GM12878 (cell line): ENCODE data around the gene IKBKG. TPM values are rescaled to one million over a fixed set of nuclear protein-coding genes. Genes with fewer than 3 reads are reported as not detected.

Source experiments
- ATAC-seq: fragments of 200-7000 bp; cut with Tn5 transposase; 3 replicates; pipeline ENCODE4 v1.9.1; 2020; ENCODE audit warnings: mild to moderate bottlenecking, moderate library complexity
- BruUV-seq: library from RNA; stranded (reverse); fragments of 400-500 nt; replicated peaks from 2 replicates; lab custom pipeline; 2021; lab: Mats Ljungman, UMichigan
- CTCF ChIA-PET: fragments of 300-600 bp; sonication (Branson Sonifier 250); formaldehyde crosslinking; extraction: SDS; loops from one replicate; lab custom pipeline; 2021; ENCODE audit warnings: inconsistent platforms; lab: Yijun Ruan, JAX
- POLR2A ChIA-PET: fragments of 350-600 bp; formaldehyde crosslinking; extraction: SDS; loops from one replicate; lab custom pipeline; 2021; ENCODE audit warnings: inconsistent platforms; lab: Charles Lee
- RAD21 ChIA-PET: fragments of 300-600 bp; sonication (Branson Sonifier 250); formaldehyde crosslinking; loops from one replicate; lab custom pipeline; 2023; ENCODE audit warnings: antibody characterized with exemption; ENCODE audit not compliant: unreplicated experiment; lab: Charles Lee
- SMC1A ChIA-PET: fragments of 300-600 bp; sonication (Branson Sonifier 250); formaldehyde crosslinking; loops from one replicate; lab custom pipeline; 2023; ENCODE audit not compliant: unreplicated experiment, uncharacterized antibody; lab: Charles Lee
- DNase-seq: peaks from one replicate; pipeline ENCODE4 v3.0.0-alpha.2; 2011; ENCODE audit warnings: low read depth, low spot score
- FAIRE-seq: peaks from 3 replicates; lab custom pipeline; 2011; peaks lifted over from hg19 to GRCh38; lab: Jason Lieb, UNC
- H2AFZ ChIP-seq: 2 replicates; pipeline ENCODE4 v1.6.0; 2011; ENCODE audit warnings: low read depth, low read length, control low read depth; ENCODE audit not compliant: control insufficient read depth
- H3K27ac ChIP-seq: 2 replicates; pipeline ENCODE4 v1.5.1; 2011; ENCODE audit warnings: control low read depth; ENCODE audit not compliant: control insufficient read depth, insufficient read depth
- H3K27me3 ChIP-seq, 2 experiments: replicated peaks in 1 of 2; 2 replicates each; pipeline versions ENCODE4 v1.6.0 to v1.6.1; 2011; ENCODE audit warnings: low read length in 1 of 2; ENCODE audit not compliant: control insufficient read depth in 2 of 2, insufficient read depth in 2 of 2
- H3K36me3 ChIP-seq, 2 experiments: 2 replicates each; pipeline ENCODE4 v1.5.1; 2011; ENCODE audit warnings: low read length in 1 of 2; ENCODE audit not compliant: control insufficient read depth in 2 of 2, insufficient read depth in 2 of 2
- H3K4me1 ChIP-seq: 2 replicates; pipeline ENCODE4 v1.6.1; 2011; ENCODE audit warnings: mild to moderate bottlenecking, low read length, moderate library complexity, mixed read lengths; ENCODE audit not compliant: control insufficient read depth, insufficient read depth
- H3K4me2 ChIP-seq: 2 replicates; pipeline ENCODE4 v1.6.0; 2011; ENCODE audit warnings: control low read depth; ENCODE audit not compliant: control insufficient read depth, insufficient read depth
- H3K4me3 ChIP-seq: fragments of 200-600 bp; sonication (generic); 2 replicates; pipeline ENCODE4 v1.5.1; 2016
- H3K79me2 ChIP-seq: 2 replicates; pipeline ENCODE4 v1.6.0; 2011; ENCODE audit warnings: low read length; ENCODE audit not compliant: control insufficient read depth, insufficient read depth
- H3K9ac ChIP-seq: 2 replicates; pipeline ENCODE4 v1.8.0; 2011; ENCODE audit warnings: low read length, control low read depth, mixed read lengths; ENCODE audit not compliant: control insufficient read depth, insufficient read depth
- H3K9me3 ChIP-seq: replicated peaks from 3 replicates; pipeline ENCODE4 v1.5.1; 2011; ENCODE audit warnings: mild to moderate bottlenecking, low read length; ENCODE audit not compliant: control insufficient read depth, insufficient read depth
- H4K20me1 ChIP-seq: 2 replicates; pipeline ENCODE4 v1.6.0; 2011; ENCODE audit not compliant: control insufficient read depth, insufficient read depth
- ATF3 ChIP-seq: IDR thresholded peaks from 2 replicates; pipeline ENCODE4 v1.6.1; 2011; ENCODE audit warnings: low read depth, mild to moderate bottlenecking, low read length, moderate library complexity, borderline replicate concordance; ENCODE audit errors: extremely low read depth
- BCL11A ChIP-seq: IDR thresholded peaks from 2 replicates; pipeline ENCODE4 v1.6.1; 2011; ENCODE audit warnings: low read depth, low read length
- E2F8 ChIP-seq: fragments of 450-650 bp; IDR thresholded peaks from 2 replicates; pipeline ENCODE4 v1.6.1; 2018; ENCODE audit warnings: mild to moderate bottlenecking, low read depth, moderate library complexity; ENCODE audit not compliant: partially characterized antibody
- FOXM1 ChIP-seq: IDR thresholded peaks from 2 replicates; pipeline ENCODE4 v1.6.1; 2012; ENCODE audit warnings: low read depth, mild to moderate bottlenecking, inconsistent platforms, low read length, moderate library complexity
- KDM1A ChIP-seq: fragments of 200-600 bp; sonication (generic); IDR thresholded peaks from 2 replicates; pipeline ENCODE4 v1.6.1; 2016; ENCODE audit warnings: borderline replicate concordance
- MTA3 ChIP-seq: IDR thresholded peaks from 2 replicates; pipeline ENCODE4 v1.6.1; 2012; ENCODE audit warnings: low read length, inconsistent platforms, borderline replicate concordance
- NKRF ChIP-seq: fragments of 450-650 bp; conservative IDR thresholded peaks from 2 replicates; pipeline ENCODE4 v1.6.1; 2017; ENCODE audit warnings: mild to moderate bottlenecking, moderate library complexity
- RELB ChIP-seq: fragments of 450-650 bp; IDR thresholded peaks from 2 replicates; pipeline ENCODE4 v1.6.1; 2017; ENCODE audit warnings: low read depth, mild to moderate bottlenecking, moderate library complexity
- SMC3 ChIP-seq: IDR thresholded peaks from 2 replicates; pipeline ENCODE4 v1.6.1; 2011; ENCODE audit warnings: low read length, improper control_type of control experiment, borderline replicate concordance
- SRF ChIP-seq, 2 experiments: IDR thresholded peaks; 2 replicates each; pipeline ENCODE4 v1.6.1; 2011; ENCODE audit warnings: low read depth in 2 of 2, low read length in 2 of 2, mild to moderate bottlenecking in 1 of 2, moderate library complexity in 1 of 2
- WGBS: methylation state at CpG from one replicate; pipeline ENCODE4 v1.1.6; 2016; ENCODE audit warnings: low lambda C conversion rate; ENCODE audit not compliant: insufficient replicate concordance, insufficient coverage; ENCODE audit errors: missing lambda C conversion rate; 5-methylcytosine and 5-hydroxymethylcytosine counted together
- in situ Hi-C: fragments of 300-500 bp; cut with MboI; formaldehyde crosslinking; loops from 9 replicates; pipeline ENCODE4 v1.14.3; 2018; ENCODE audit warnings: mixed read lengths
- intact Hi-C: fragments of 100-400 bp; cut with micrococcal nuclease; formaldehyde crosslinking; loops from one replicate; pipeline ENCODE4 v1.14.2; 2022; ENCODE audit not compliant: unreplicated experiment
- polyA plus RNA-seq, 11 experiments: library from polyadenylated mRNA; depleted of rRNA in 4 of 11; unstranded in 6 of 11; stranded (reverse) in 5 of 11; fragments of >200 nt; fragmentation: Nextera tagmentation in 4 of 11; fragmentation: Illumina TruSeq in 1 of 11; extraction: Ambion mirVana in 4 of 11; extraction: Trizol in 1 of 11; gene quantifications; 1 replicate in 1 of 11; 2 replicates in 10 of 11; pipeline versions ENCODE4 v1.2.1 to v1.2.3, GENCODE V29; 2011 to 2016; ENCODE audit warnings: inconsistent platforms in 2 of 11, missing spikeins in 2 of 11, low read depth in 1 of 11
- total RNA-seq, 4 experiments: library from RNA; depleted of rRNA in 3 of 4; stranded (reverse); fragments of >200 nt in 3 of 4; fragmentation: Illumina TruSeq in 1 of 4; extraction: Trizol in 1 of 4; gene quantifications; 2 replicates each; pipeline versions ENCODE4 v1.2.1 to v1.2.3, GENCODE V29; 2013 to 2021

The IKBKG gene
- total and polyA plus RNA-seq, 10 of the 15 experiments (the other 5 are each of a cell fraction or from before 2014, with no cell fraction given): 0.35 to 30.7 (median 16.7) TPM

- H2AFZ ChIP-seq: no peak overlapping the region
- no peaks in the 10 kb centered on the region for H3K4me1 ChIP-seq
- 37% methylated on average over 8 of the region's 8 CpGs for WGBS
- ChIA-PET POLR2A (no interaction called here), RAD21 (no interaction called here), CTCF (interaction anchor here (0.8 kb wide), 1 partner anchor 151 kb away, joined by 3 read pairs; no protein-coding TSS in a partner anchor), SMC1A (no interaction called here)
- no TSS peak for BruUV-seq
- no peak overlapping the region for H3K9ac ChIP-seq
- no peaks in the 10 kb centered on the region; the same call in 2 of the 3 replicates for H3K9me3 ChIP-seq
- TF ChIP-seq FOXM1 (no peak), MTA3 (no peak), KDM1A (no peak)
- H3K27me3 ChIP-seq: no peaks in the 10 kb centered on the region
- no peak overlapping the region for H3K4me3 ChIP-seq
- no peaks in the 10 kb centered on the region for H3K79me2 ChIP-seq
- no peaks in the 10 kb centered on the region for H3K36me3 ChIP-seq
- intact Hi-C loops: no loop called here
- ATAC-seq (no peak), DNase-seq (no peak), FAIRE-seq (no peak)
- H4K20me1 ChIP-seq: no peaks in the 10 kb centered on the region
- no peak overlapping the region for H3K4me2 ChIP-seq
- in situ Hi-C loops: loop anchor here (25.0 kb wide), 1 partner anchor 139 kb away; no protein-coding TSS in a partner anchor
- no peak overlapping the region for H3K27ac ChIP-seq
Measured at GRCh38 chrX:154598656-154599055, 51.2 kb downstream of the IKBKG start.

- ChIA-PET POLR2A (no interaction called here), CTCF (interaction anchor here (0.6 to 0.7 kb wide), 2 partner anchors 110 to 319 kb away, joined by 3 read pairs; no protein-coding TSS in a partner anchor), RAD21 (no interaction called here), SMC1A (no interaction called here)
- DNase-seq: no peak
- H3K27ac ChIP-seq: no peak overlapping the region
- no peaks in the 10 kb centered on the region; the same call in 2 of the 3 replicates for H3K9me3 ChIP-seq
- no peak overlapping the region for H3K4me2 ChIP-seq
- no peaks in the 10 kb centered on the region for H3K36me3 ChIP-seq
- ATAC-seq: no peak
- H4K20me1 ChIP-seq: no peaks in the 10 kb centered on the region
- H3K79me2 ChIP-seq: no peaks in the 10 kb centered on the region
- intact Hi-C loops (no loop called here), in situ Hi-C loops (loop anchor here (25.0 kb wide), 1 partner anchor 138 kb away; no protein-coding TSS in a partner anchor)
- no peaks in the 10 kb centered on the region for H3K27me3 ChIP-seq
- H3K9ac ChIP-seq: no peak overlapping the region
- H3K4me3 ChIP-seq: no peak overlapping the region
- 56% methylated on average over 14 of the region's 14 CpGs for WGBS
- no TSS peak for BruUV-seq
- FAIRE-seq: no peak
- H3K4me1 ChIP-seq: no peaks in the 10 kb centered on the region
- H2AFZ ChIP-seq: no peak overlapping the region
- TF ChIP-seq ATF3 (no peak), E2F8 (no peak), SMC3 (no peak), NKRF (no peak), SRF (IDR thresholded peaks at IDR 0.05; ENCODE audit: low read depth in 2 of 2, low read length in 2 of 2) (no peak), RELB (no peak), BCL11A (no peak)
Measured at GRCh38 chrX:154599531-154599930, 52.1 kb downstream of the IKBKG start.
